T-helper 2 cell treated with Interferon-gamma antibody and Interleukin-4, amounts not matched to agents 100 ng/mL and 5 ng/mL, for 36 hours (primary cell): ENCODE measurements around the gene DLG2. TPM values are rescaled to one million over a fixed set of nuclear protein-coding genes. Genes with fewer than 3 reads are reported as not detected.
"Not testable (repeated sequence)": the region's sequence is repeated elsewhere in the genome, so short reads cannot be mapped to it uniquely, and the experiment has no call there.

Experiments used
- intact Hi-C: fragments of 100-400 bp; cut with micrococcal nuclease; formaldehyde crosslinking; loops from one replicate; pipeline ENCODE4 v1.15.1; 2023
- total RNA-seq: library from RNA; stranded (reverse); gene quantifications from 2 replicates; pipeline ENCODE4 v1.2.3, GENCODE V29; 2022

The DLG2 gene
- total RNA-seq, 1 donor from 2014 or later = 1.0 TPM

GRCh38 chr11:85132851-85133585 lies 494.1 kb downstream of the DLG2 start:
- intact Hi-C loops = no loop called here

- intact Hi-C loops = no loop called here
Measured at GRCh38 chr11:85127349-85127748, 499.8 kb downstream of the DLG2 start.

GRCh38 chr11:85123752-85124231 lies 503.4 kb downstream of the DLG2 start:
- intact Hi-C loops = no loop called here

- intact Hi-C loops = no loop called here
Measured at GRCh38 chr11:85118151-85118550, 509.0 kb downstream of the DLG2 start.

GRCh38 chr11:85115798-85116197 lies 511.3 kb downstream of the DLG2 start:
- intact Hi-C loops = no loop called here

GRCh38 chr11:85114786-85115185 lies 512.4 kb downstream of the DLG2 start:
- intact Hi-C loops = no loop called here

GRCh38 chr11:85110246-85110645 lies 516.9 kb downstream of the DLG2 start:
- intact Hi-C loops = not testable (repeated sequence)

GRCh38 chr11:85109141-85109540 lies 518.0 kb downstream of the DLG2 start:
- intact Hi-C loops = no loop called here

GRCh38 chr11:85105868-85106267 lies 521.3 kb downstream of the DLG2 start:
- intact Hi-C loops = no loop called here

GRCh38 chr11:85099522-85099921 lies 527.6 kb downstream of the DLG2 start:
- intact Hi-C loops = no loop called here

- intact Hi-C loops = no loop called here
Measured at GRCh38 chr11:85098996-85099395, 528.1 kb downstream of the DLG2 start.

GRCh38 chr11:85096939-85097338 lies 530.2 kb downstream of the DLG2 start:
- intact Hi-C loops = no loop called here

- intact Hi-C loops = no loop called here
Measured at GRCh38 chr11:85095239-85095638, 531.9 kb downstream of the DLG2 start.

- intact Hi-C loops = no loop called here
Measured at GRCh38 chr11:85094795-85095194, 532.3 kb downstream of the DLG2 start.

- intact Hi-C loops = no loop called here
Measured at GRCh38 chr11:85089654-85090053, 537.5 kb downstream of the DLG2 start.

GRCh38 chr11:85088286-85088685 lies 538.9 kb downstream of the DLG2 start:
- intact Hi-C loops = no loop called here

GRCh38 chr11:85086504-85087284 lies 540.5 kb downstream of the DLG2 start:
- intact Hi-C loops = no loop called here

- intact Hi-C loops = no loop called here
Measured at GRCh38 chr11:85076535-85077330, 550.4 kb downstream of the DLG2 start.

- intact Hi-C loops = no loop called here
Measured at GRCh38 chr11:85062659-85063058, 564.5 kb downstream of the DLG2 start.

- intact Hi-C loops = no loop called here
Measured at GRCh38 chr11:85052636-85053035, 574.5 kb downstream of the DLG2 start.

GRCh38 chr11:85048801-85049200 lies 578.3 kb downstream of the DLG2 start:
- intact Hi-C loops = no loop called here

GRCh38 chr11:85045716-85046115 lies 581.4 kb downstream of the DLG2 start:
- intact Hi-C loops = no loop called here
